VCaP (cell line): ENCODE data around the gene ZNF10.

ENCODE experiments used
- H3K27ac ChIP-seq: fragments of 450-650 bp; 2 replicates; pipeline ENCODE4 v1.5.1; 2017
- CTCF ChIP-seq: fragments of 450-650 bp; conservative IDR thresholded peaks from 2 replicates; pipeline ENCODE4 v1.5.1; 2017; ENCODE audit warnings: mild to moderate bottlenecking, moderate library complexity

ZNF10 gene

GRCh38 chr12:133165776-133166175 is 35.3 kb downstream of the ZNF10 start:
- H3K27ac ChIP-seq: no peak overlapping the region
- TF ChIP-seq CTCF: no peak

GRCh38 chr12:133172491-133172890 is 42.1 kb downstream of the ZNF10 start:
- no peak for TF ChIP-seq CTCF
- H3K27ac ChIP-seq: no peak overlapping the region

GRCh38 chr12:133174901-133175300 is 44.5 kb downstream of the ZNF10 start:
- H3K27ac ChIP-seq: no peak overlapping the region
- TF ChIP-seq CTCF: no peak

- H3K27ac ChIP-seq: peak overlapping the region; percentile 87
- TF ChIP-seq CTCF: no peak
These were observed 50.2 kb downstream of the ZNF10 start for GRCh38 chr12:133180669-133181068.

GRCh38 chr12:133181238-133181959 is 51.0 kb downstream of the ZNF10 start, which contains the start of gene ZNF268:
Gene ZNF268 (plus strand): TSS chr12:133181495. CDS start chr12:133181998, 503 bp downstream.
- H3K27ac ChIP-seq: peak within 1 kb of the TSS; percentile 87
- peak; percentile 94 for TF ChIP-seq CTCF

- no peak for TF ChIP-seq CTCF
These were observed 59.7 kb downstream of the ZNF10 start for GRCh38 chr12:133190176-133190575.

GRCh38 chr12:133192847-133193246 is 62.4 kb downstream of the ZNF10 start:
- TF ChIP-seq CTCF: no peak

More at GRCh38 chr12:133190176-133190575, 59.7 kb downstream of the ZNF10 start:
- H3K27ac ChIP-seq: no peak overlapping the region

More at GRCh38 chr12:133192847-133193246, 62.4 kb downstream of the ZNF10 start:
- H3K27ac ChIP-seq: no peak overlapping the region
